OCI-M2 (cell line): Measurements from ENCODE around the gene WASF1.

Experiments
- DNase-seq: peaks from one replicate; lab custom pipeline; 2025; ENCODE audit not compliant: unreplicated experiment; lab: John Stamatoyannopoulos, UW

Gene WASF1

DNA sequence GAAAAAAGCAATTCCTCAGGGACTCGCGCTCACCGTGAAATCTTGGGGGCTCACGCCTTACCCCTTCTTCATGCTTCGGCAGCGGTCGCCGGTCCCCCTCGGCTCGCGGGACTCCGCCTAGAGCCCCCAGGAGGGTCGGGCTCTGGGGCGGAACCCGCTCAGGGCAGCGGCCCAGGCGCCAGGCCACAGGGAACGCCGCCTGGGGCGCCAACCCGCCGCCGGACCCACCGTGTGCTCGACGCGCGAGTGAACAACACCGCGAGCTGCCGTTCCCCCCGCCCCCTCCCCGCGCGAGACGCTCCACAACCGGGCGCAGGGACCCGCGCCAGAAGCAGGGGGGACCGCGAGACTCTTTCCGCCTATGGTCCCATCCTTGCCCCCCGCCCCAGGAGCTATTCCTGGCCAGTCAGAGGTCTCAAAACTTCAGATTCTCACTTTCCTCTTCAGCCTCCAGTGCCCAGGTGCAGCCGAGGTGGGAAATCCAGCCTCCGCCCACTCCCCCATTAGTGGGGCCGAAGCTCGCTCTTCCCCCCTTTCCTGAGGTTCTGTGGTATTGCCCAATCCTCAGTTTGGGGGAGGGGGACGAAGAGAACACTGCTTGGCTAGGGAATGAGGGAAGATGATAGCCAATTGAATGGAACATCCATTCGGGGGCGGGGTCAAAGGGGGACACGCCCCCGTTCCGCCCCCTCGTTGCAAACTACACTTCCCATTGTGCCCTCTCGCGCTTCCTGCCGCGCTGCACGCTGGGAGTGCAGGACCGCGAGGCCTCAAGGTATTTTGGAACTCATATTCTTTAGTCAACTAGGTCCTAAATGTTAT is at the start of gene WASF1:
WASF1 (minus strand) TSS at position 265 of the 822 bp plus-strand sequence. CDS start 52,069 bp downstream, outside the sequence.
- DNase-seq, result peak; percentile 99

GRCh38 chr6:110226261-110226660 is 46.8 kb upstream of the WASF1 start:
- no peak for DNase-seq

- no peak for DNase-seq
These were observed 42.3 kb upstream of the WASF1 start for GRCh38 chr6:110221738-110222137.

DNA sequence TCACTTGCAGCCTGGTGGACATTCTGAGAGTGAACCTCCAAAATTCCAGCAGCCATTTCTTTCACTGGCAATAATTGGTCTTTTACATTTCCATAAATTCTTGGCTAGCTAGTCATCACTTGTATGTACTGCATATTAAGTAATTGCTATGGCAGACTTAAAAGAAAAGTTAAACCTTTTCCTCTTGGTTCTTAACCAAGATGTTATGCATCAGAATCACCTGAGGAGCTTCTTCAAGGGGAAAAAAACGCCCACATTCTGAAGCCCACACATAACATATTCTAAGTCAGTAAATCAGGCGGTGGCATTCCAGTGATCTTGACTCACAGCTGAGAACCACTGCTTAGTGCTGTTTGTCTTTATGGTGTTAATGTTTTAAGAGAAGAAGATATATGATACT is 37.8 kb upstream of the WASF1 start:
- no peak for DNase-seq

- no peak for DNase-seq
These were observed 36.7 kb upstream of the WASF1 start for GRCh38 chr6:110216140-110216539.

GRCh38 chr6:110214338-110214737 is 34.9 kb upstream of the WASF1 start:
- no peak for DNase-seq

- no peak for DNase-seq
These were observed 32.3 kb upstream of the WASF1 start for GRCh38 chr6:110211753-110212152.

- DNase-seq, result no peak
These were observed 28.2 kb upstream of the WASF1 start for GRCh38 chr6:110207652-110208051.

- peak; percentile 42 for DNase-seq
These were observed 21.8 kb upstream of the WASF1 start for GRCh38 chr6:110201151-110201884.

- no peak for DNase-seq
These were observed 19.1 kb upstream of the WASF1 start for GRCh38 chr6:110198561-110198960.

DNA sequence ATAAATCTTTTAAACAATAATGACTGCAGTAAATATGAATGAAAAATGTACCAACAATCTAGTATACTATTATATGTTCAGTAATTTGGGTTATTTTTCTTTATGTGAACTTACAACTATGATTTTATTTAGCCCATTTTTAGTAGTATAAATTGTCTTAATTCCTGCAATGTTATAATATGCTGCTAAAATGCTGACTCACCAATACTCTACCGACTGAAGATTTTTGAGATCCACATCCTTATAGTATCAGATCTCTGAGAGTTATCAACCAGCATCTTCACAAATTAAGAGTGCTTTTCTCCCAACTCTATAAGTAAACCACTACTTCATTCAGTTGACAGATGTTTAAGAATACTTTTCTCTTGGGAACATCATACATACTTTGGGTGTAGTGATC is 17.4 kb upstream of the WASF1 start:
- DNase-seq, result no peak

DNA sequence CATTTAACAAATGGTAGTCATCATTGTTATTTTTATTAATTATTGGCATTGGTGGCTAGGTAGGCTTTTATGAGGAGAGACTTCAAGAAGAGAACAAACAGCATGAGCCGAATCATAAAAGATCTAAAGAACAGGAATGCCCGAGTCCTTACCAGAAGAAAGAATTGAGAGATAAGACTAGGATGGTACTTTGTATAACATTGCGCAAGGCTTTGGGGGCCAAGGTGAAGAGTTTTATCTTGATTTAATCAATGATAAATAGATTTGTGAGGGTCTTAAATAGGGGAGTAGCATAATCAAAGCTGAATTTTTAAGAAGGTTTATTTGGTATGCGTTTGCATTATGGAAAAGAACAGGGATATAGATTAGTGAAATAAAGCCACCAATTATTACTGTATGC is 16.2 kb upstream of the WASF1 start:
- no peak for DNase-seq

GRCh38 chr6:110191477-110191876 is 12.0 kb upstream of the WASF1 start:
- no peak for DNase-seq

GRCh38 chr6:110190726-110191125 is 11.3 kb upstream of the WASF1 start:
- DNase-seq, result no peak

DNA sequence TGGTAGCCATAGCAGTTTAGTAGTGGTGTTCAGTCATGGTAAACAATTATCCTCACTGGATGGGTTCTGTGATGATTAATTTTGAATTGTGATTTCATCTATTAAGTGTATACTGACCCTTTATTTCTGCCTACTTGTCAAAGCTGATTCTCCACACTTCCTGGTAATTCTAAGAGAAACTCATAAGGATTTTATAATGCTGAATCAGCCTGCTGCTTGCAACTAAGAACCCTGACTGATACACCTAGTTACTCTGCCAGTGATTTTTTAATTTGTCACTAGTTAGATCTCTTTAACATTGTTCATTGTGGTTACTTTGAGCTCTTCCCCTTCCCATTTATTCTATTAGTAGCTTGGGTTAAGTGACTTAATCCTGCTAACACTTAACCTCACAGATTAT is 9.3 kb upstream of the WASF1 start:
- DNase-seq, result no peak

DNA sequence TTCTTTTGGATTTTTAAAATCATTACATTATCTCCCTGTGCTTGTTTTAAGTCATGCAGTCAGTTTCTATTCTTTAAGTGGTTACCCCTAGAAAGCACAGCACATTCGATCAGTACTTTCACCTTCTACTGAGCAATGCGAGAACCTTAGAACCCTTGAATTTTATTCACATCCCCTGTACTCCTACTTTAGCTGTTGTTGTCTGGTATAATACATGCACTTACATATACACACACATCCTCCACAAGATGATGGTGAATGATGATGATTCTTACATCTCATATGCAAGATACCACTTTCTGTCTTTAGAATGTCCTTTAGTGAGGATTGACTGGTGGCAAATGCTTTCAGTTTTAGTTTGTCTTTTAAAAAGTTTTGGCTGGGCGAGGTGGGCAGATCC is 6.4 kb upstream of the WASF1 start:
- no peak for DNase-seq

DNA sequence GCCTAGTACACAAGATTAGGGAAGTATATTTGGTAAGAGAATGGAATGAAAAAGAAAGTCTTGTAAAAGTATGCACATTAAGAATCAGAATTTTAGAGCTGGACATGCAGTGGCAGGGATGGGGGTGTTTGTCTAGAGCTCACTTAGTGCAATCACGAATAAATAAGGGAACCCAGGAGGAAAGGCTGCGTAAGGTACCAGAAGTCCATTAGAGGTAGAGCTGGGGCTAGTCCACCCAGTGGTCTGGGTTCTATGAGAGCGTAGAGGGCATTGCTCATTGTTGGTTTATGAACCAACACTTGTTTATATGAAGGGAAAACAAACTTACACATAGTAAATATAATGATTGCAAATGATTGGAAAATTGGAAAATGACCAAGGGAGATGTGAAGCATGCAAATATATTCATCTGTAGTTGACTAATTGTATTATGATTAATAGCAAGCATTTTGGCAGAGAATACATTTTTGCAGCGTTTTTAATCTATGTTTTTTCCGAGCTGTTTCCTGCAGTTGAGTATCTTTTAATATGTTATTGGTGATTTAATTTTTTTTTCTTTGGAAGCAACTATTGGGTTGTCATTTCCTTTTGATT is 3.9 kb upstream of the WASF1 start:
- DNase-seq, result no peak

GRCh38 chr6:110181131-110182030 is 1.9 kb upstream of the WASF1 start:
- peak; percentile 9 for DNase-seq

- DNase-seq, result peak; percentile 99
These were observed 948 bp upstream of the WASF1 start, which contains the start of gene CDC40 for GRCh38 chr6:110180228-110181008. Gene CDC40, plus strand, starts transcription at chr6:110180427. Its CDS starts 18 bp downstream, at chr6:110180445.
